Fibroblast of lung (primary cell): ENCODE measurements around the gene TXNRD2. TPM values are rescaled to one million over a fixed set of nuclear protein-coding genes. Genes with fewer than 3 reads are reported as not detected.

Experiments
- DNase-seq, 2 donors: peaks; one replicate each; pipeline versions ENCODE4 v3.0.0 to v3.0.0-alpha.2; 2010; ENCODE audit warnings: low read depth in 2 of 2
- H2AFZ ChIP-seq: 2 replicates; pipeline ENCODE4 v1.5.1; 2012; ENCODE audit warnings: low read length, control low read depth, inconsistent platforms
- H3K27ac ChIP-seq: 2 replicates; pipeline ENCODE4 v1.5.1; 2011; ENCODE audit warnings: low read length, control low read depth; ENCODE audit not compliant: insufficient read depth
- H3K27me3 ChIP-seq: 2 replicates; pipeline ENCODE4 v1.5.1; 2011; ENCODE audit warnings: mild to moderate bottlenecking, low read length; ENCODE audit not compliant: control insufficient read depth, insufficient read depth
- H3K36me3 ChIP-seq: 2 replicates; pipeline ENCODE4 v1.5.1; 2011; ENCODE audit warnings: low read length; ENCODE audit not compliant: control insufficient read depth, insufficient read depth
- H3K4me1 ChIP-seq: 2 replicates; pipeline ENCODE4 v1.5.1; 2011; ENCODE audit warnings: low read length; ENCODE audit not compliant: control insufficient read depth, insufficient read depth; ENCODE audit errors: extremely low read depth
- H3K4me2 ChIP-seq: 2 replicates; pipeline ENCODE4 v1.5.1; 2011; ENCODE audit warnings: low read length, control low read depth; ENCODE audit not compliant: insufficient read depth; ENCODE audit errors: extremely low read depth
- H3K4me3 ChIP-seq, 4 experiments: fragments of 200-600 bp in 1 of 4; sonication (generic) in 1 of 4; replicated peaks in 1 of 4; 2 replicates each; pipeline ENCODE4 v1.5.1; 2011 to 2016; ENCODE audit warnings: low read length in 4 of 4, low read depth in 3 of 4, mild to moderate bottlenecking in 3 of 4, control low read depth in 2 of 4, inconsistent platforms in 1 of 4, mixed read lengths in 1 of 4; ENCODE audit not compliant: insufficient read depth in 1 of 4; ENCODE audit errors: control extremely low read depth in 1 of 4
- H3K79me2 ChIP-seq: 2 replicates; pipeline ENCODE4 v1.5.1; 2012; ENCODE audit warnings: mild to moderate bottlenecking, low read length, inconsistent platforms; ENCODE audit not compliant: control insufficient read depth, insufficient read depth
- H3K9ac ChIP-seq: 2 replicates; pipeline ENCODE4 v1.5.1; 2011; ENCODE audit warnings: mild to moderate bottlenecking, low read length, control low read depth; ENCODE audit not compliant: insufficient read depth
- H3K9me3 ChIP-seq: 2 replicates; pipeline ENCODE4 v1.5.1; 2012; ENCODE audit warnings: low read depth, low read length; ENCODE audit not compliant: control insufficient read depth, insufficient read depth
- H4K20me1 ChIP-seq: 2 replicates; pipeline ENCODE4 v1.5.1; 2011; ENCODE audit warnings: low read length; ENCODE audit not compliant: control insufficient read depth, insufficient read depth; ENCODE audit errors: extremely low read depth
- CTCF ChIP-seq, 2 donors: IDR thresholded peaks in 1 of 2; conservative IDR thresholded peaks in 1 of 2; 1 replicate in 1 of 2; 2 replicates in 1 of 2; pipeline ENCODE4 v1.5.1; 2011 to 2012; ENCODE audit warnings: low read length in 2 of 2, control low read depth in 1 of 2, inconsistent platforms in 1 of 2, low read depth in 1 of 2, mild to moderate bottlenecking in 1 of 2
- EZH2 ChIP-seq: IDR thresholded peaks from 2 replicates; pipeline ENCODE4 v1.5.1; 2012; ENCODE audit warnings: low read length, control low read depth, mild to moderate bottlenecking; ENCODE audit errors: missing control alignments
- polyA plus RNA-seq, 2 donors: library from polyadenylated mRNA; depleted of rRNA in 1 of 2; stranded (reverse) in 1 of 2; unstranded in 1 of 2; fragments of >200 nt; gene quantifications; 2 replicates each; pipeline ENCODE4 v1.2.1, GENCODE V29; 2011 to 2012; ENCODE audit warnings: missing spikeins in 1 of 2
- total RNA-seq: library from RNA; depleted of rRNA; stranded (reverse); fragments of >200 nt; gene quantifications from 2 replicates; pipeline ENCODE4 v1.2.1, GENCODE V29; 2014

Gene TXNRD2
- total and polyA plus RNA-seq, 2 donors (not counting 1 experiment from before 2014, with no cell fraction given): 13.2 to 30.7 TPM

- Histone ChIP-seq H3K27me3 (no peaks in the 10 kb centered on the region), H3K9ac (no peak overlapping the region), H3K79me2 (no peaks in the 10 kb centered on the region), H4K20me1 (no peaks in the 10 kb centered on the region), H2AFZ (no peak overlapping the region), H3K27ac (no peak overlapping the region), H3K36me3 (peaks cover 3% of the 10 kb centered on the region), H3K4me2 (no peak overlapping the region), H3K9me3 (no peaks in the 10 kb centered on the region), H3K4me1 (no peaks in the 10 kb centered on the region), H3K4me3 (no peak overlapping the region)
- TF ChIP-seq EZH2 (no peak), CTCF (conservative IDR thresholded peaks at IDR 0.05 in 1 of 2, IDR thresholded peaks at IDR 0.05 in 1 of 2; ENCODE audit: low read depth in 1 of 2, low read length in 2 of 2) (no peak)
- DNase-seq: no peak
These were observed 35.1 kb upstream of the TXNRD2 start for GRCh38 chr22:19976671-19977070.

- no peak for DNase-seq
- H3K27ac ChIP-seq: no peak overlapping the region
These were observed 34.1 kb upstream of the TXNRD2 start for GRCh38 chr22:19975707-19976035.

GRCh38 chr22:19974935-19975706 lies 33.5 kb upstream of the TXNRD2 start:
- Histone ChIP-seq H3K9me3 (no peaks in the 10 kb centered on the region), H3K79me2 (no peaks in the 10 kb centered on the region), H3K27me3 (no peaks in the 10 kb centered on the region), H3K4me1 (no peaks in the 10 kb centered on the region), H4K20me1 (no peaks in the 10 kb centered on the region), H3K9ac (no peak overlapping the region), H3K4me3 (no peak overlapping the region), H3K27ac (no peak overlapping the region), H3K36me3 (peaks cover 10% of the 10 kb centered on the region), H2AFZ (no peak overlapping the region), H3K4me2 (no peak overlapping the region)
- TF ChIP-seq CTCF (conservative IDR thresholded peaks at IDR 0.05 in 1 of 2, IDR thresholded peaks at IDR 0.05 in 1 of 2; ENCODE audit: low read depth in 1 of 2, low read length in 2 of 2) (no peak), EZH2 (no peak)
- DNase-seq: no peak

More at GRCh38 chr22:19975707-19976035, 34.1 kb upstream of the TXNRD2 start:
- H4K20me1 ChIP-seq: no peaks in the 10 kb centered on the region
- peaks cover 7% of the 10 kb centered on the region for H3K36me3 ChIP-seq
- H3K27me3 ChIP-seq: no peaks in the 10 kb centered on the region
- TF ChIP-seq CTCF (conservative IDR thresholded peaks at IDR 0.05 in 1 of 2, IDR thresholded peaks at IDR 0.05 in 1 of 2; ENCODE audit: low read depth in 1 of 2, low read length in 2 of 2) (no peak), EZH2 (no peak)
- H3K9ac ChIP-seq: no peak overlapping the region
- no peaks in the 10 kb centered on the region for H3K79me2 ChIP-seq
- no peak overlapping the region for H3K4me3 ChIP-seq
- no peaks in the 10 kb centered on the region for H3K9me3 ChIP-seq
- no peaks in the 10 kb centered on the region for H3K4me1 ChIP-seq
- H3K4me2 ChIP-seq: no peak overlapping the region
- H2AFZ ChIP-seq: no peak overlapping the region
